PC-9 (cell line): ENCODE data around the gene OR10H4.

Experiments
- EZH2 ChIP-seq: fragments of 200-600 bp; sonication (generic); IDR thresholded peaks from 2 replicates; pipeline ENCODE4 v1.8.0; 2017; ENCODE audit warnings: antibody characterized with exemption, low read depth
- TF ChIP-seq, protein P1 (sequence below): fragments of 200-600 bp; sonication (generic); conservative IDR thresholded peaks from 2 replicates; pipeline ENCODE4 v1.6.1; 2017; ENCODE audit warnings: mixed run types, antibody characterized with exemption, mild to moderate bottlenecking, moderate library complexity

DNA sequence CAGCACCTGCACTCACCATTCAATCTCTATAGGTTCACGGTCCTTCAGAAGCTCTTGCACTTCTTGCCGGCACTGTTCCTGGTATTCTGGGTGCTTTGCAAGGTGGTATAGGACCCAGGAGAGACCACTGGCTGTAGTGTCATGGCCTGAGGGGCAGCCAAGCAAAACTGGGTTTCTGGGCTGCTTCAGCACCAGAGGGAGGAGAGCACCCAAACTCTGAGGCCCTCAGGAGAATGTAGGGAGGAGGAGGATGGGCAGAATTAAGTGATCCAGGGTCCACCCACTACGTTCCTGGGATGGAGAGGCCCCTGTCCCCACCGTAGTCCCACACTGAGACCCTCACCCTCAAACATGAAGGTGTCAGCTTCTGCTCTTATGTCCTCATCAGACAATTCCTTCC lies 26.8 kb upstream of the OR10H4 start:
- TF ChIP-seq, protein P1, sequence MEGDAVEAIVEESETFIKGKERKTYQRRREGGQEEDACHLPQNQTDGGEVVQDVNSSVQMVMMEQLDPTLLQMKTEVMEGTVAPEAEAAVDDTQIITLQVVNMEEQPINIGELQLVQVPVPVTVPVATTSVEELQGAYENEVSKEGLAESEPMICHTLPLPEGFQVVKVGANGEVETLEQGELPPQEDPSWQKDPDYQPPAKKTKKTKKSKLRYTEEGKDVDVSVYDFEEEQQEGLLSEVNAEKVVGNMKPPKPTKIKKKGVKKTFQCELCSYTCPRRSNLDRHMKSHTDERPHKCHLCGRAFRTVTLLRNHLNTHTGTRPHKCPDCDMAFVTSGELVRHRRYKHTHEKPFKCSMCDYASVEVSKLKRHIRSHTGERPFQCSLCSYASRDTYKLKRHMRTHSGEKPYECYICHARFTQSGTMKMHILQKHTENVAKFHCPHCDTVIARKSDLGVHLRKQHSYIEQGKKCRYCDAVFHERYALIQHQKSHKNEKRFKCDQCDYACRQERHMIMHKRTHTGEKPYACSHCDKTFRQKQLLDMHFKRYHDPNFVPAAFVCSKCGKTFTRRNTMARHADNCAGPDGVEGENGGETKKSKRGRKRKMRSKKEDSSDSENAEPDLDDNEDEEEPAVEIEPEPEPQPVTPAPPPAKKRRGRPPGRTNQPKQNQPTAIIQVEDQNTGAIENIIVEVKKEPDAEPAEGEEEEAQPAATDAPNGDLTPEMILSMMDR = no peak
- no peak for TF ChIP-seq EZH2
